ENCODE measurements around the gene HSF2.

DNA sequence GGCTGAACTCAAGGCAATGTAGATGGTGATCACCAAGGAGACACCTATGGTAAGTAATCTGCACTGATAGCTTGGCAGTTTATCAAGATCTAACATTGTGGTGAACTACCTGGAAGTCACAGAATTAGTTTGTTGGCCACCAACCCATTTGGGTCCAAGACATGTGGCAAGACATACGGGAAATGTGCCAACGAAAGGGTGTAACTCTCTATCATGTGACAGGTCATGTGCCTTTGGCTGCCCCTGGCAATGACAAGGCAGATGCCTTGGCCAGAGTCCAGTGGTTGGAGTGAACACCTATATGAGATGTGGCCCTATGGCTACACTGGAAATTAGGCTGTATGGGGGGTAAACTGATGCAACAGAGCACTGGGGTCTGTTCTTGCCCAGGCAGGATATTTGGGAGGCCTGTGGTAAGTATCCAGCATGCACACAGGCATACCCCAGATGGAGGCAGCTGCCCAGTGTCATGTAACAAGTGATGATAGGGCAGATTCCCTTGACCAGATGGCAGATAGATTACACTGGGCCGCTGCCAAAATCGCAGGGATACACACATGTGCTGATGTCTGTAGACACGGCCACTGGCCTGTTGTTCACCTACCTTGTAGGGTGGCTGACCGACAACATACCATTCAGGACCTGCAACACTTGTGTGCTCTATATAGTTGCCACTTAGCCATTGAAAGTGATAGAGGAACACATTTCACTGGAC is 35.5 kb upstream of the HSF2 start:
- TF ChIP-seq, protein P1, sequence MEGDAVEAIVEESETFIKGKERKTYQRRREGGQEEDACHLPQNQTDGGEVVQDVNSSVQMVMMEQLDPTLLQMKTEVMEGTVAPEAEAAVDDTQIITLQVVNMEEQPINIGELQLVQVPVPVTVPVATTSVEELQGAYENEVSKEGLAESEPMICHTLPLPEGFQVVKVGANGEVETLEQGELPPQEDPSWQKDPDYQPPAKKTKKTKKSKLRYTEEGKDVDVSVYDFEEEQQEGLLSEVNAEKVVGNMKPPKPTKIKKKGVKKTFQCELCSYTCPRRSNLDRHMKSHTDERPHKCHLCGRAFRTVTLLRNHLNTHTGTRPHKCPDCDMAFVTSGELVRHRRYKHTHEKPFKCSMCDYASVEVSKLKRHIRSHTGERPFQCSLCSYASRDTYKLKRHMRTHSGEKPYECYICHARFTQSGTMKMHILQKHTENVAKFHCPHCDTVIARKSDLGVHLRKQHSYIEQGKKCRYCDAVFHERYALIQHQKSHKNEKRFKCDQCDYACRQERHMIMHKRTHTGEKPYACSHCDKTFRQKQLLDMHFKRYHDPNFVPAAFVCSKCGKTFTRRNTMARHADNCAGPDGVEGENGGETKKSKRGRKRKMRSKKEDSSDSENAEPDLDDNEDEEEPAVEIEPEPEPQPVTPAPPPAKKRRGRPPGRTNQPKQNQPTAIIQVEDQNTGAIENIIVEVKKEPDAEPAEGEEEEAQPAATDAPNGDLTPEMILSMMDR (IDR thresholded peaks at IDR 0.05) = no peak
- TF ChIP-seq RFX5 (IDR thresholded peaks at IDR 0.05) = no peak
- TF ChIP-seq RCOR1 (IDR thresholded peaks at IDR 0.05; ENCODE audit: low read depth, low read length) = no peak
- TF ChIP-seq NR3C1 (IDR thresholded peaks at IDR 0.05) = no peak
- TF ChIP-seq, protein P2, sequence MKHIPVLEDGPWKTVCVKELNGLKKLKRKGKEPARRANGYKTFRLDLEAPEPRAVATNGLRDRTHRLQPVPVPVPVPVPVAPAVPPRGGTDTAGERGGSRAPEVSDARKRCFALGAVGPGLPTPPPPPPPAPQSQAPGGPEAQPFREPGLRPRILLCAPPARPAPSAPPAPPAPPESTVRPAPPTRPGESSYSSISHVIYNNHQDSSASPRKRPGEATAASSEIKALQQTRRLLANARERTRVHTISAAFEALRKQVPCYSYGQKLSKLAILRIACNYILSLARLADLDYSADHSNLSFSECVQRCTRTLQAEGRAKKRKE (CRISPR knock-in tag; IDR thresholded peaks at IDR 0.05; ENCODE audit: low read depth) = no peak
- no peak for TF ChIP-seq JUN (IDR thresholded peaks at IDR 0.05)
- TF ChIP-seq POLR2A (IDR thresholded peaks at IDR 0.05; ENCODE audit: low read length) = no peak
- no peak for TF ChIP-seq RARB (CRISPR knock-in tag; IDR thresholded peaks at IDR 0.05)
- TF ChIP-seq ZFP36 (IDR thresholded peaks at IDR 0.05; ENCODE audit: borderline replicate concordance, partially characterized antibody) = no peak
- TF ChIP-seq JUNB (IDR thresholded peaks at IDR 0.05) = no peak
- no peak for TF ChIP-seq ESRRA (IDR thresholded peaks at IDR 0.05; ENCODE audit: borderline replicate concordance, low read length)
